A549 (cell line): ENCODE measurements around the gene SEL1L3. TPM values are rescaled to one million over a fixed set of nuclear protein-coding genes. Genes with fewer than 3 reads are reported as not detected.

Source experiments
- ATAC-seq, 2 experiments: fragments of 200-7000 bp in 1 of 2; fragments of >200 bp in 1 of 2; cut with Nextera tagmentation in 1 of 2; cut with Tn5 transposase in 1 of 2; 3 replicates each; pipeline versions ENCODE4 v1.8.0 to v1.9.1; 2018 to 2020; ENCODE audit warnings: mild to moderate bottlenecking in 1 of 2, moderate library complexity in 1 of 2
- CTCF ChIA-PET: fragments of 300-600 bp; sonication (Branson Sonifier 250); formaldehyde crosslinking; extraction: SDS; loops from one replicate; lab custom pipeline; 2021; ENCODE audit warnings: antibody characterized with exemption, inconsistent platforms; lab: Yijun Ruan, JAX
- POLR2A ChIA-PET: fragments of 350-600 bp; formaldehyde crosslinking; extraction: SDS; loops from one replicate; lab custom pipeline; 2021; ENCODE audit warnings: antibody characterized with exemption, inconsistent platforms; lab: Yijun Ruan, JAX
- DNase-seq, 2 experiments: peaks; one replicate each; pipeline versions ENCODE4 v3.0.0 to v3.0.0-alpha.2; 2011 to 2016; ENCODE audit warnings: low read depth in 1 of 2, low spot score in 1 of 2
- FAIRE-seq: peaks from 2 replicates; lab custom pipeline; 2011; peaks lifted over from hg19 to GRCh38; lab: Jason Lieb, UNC
- H3K27ac ChIP-seq, 2 experiments: fragments of >200 bp; sonication (Bioruptor Twin); formaldehyde crosslinking; 3 replicates each; pipeline ENCODE4 v1.5.1; 2016 to 2017
- H3K4me1 ChIP-seq: fragments of >200 bp; sonication (Bioruptor Twin); formaldehyde crosslinking; 3 replicates; pipeline ENCODE4 v1.6.1; 2016
- H3K4me2 ChIP-seq: fragments of >200 bp; sonication (Bioruptor Twin); formaldehyde crosslinking; 3 replicates; pipeline ENCODE4 v1.6.1; 2016
- H3K4me3 ChIP-seq: fragments of >200 bp; sonication (Bioruptor Twin); formaldehyde crosslinking; 3 replicates; pipeline ENCODE4 v1.5.1; 2016
- H3K9me3 ChIP-seq: fragments of >200 bp; sonication (Bioruptor Twin); formaldehyde crosslinking; 3 replicates; pipeline ENCODE4 v1.6.1; 2016
- CBX8 ChIP-seq: fragments of 200-600 bp; sonication (generic); IDR thresholded peaks from 2 replicates; pipeline ENCODE4 v1.6.1; 2016
- CHD2 ChIP-seq: fragments of 150-350 bp; IDR thresholded peaks from 2 replicates; pipeline ENCODE4 v1.6.1; 2014; ENCODE audit warnings: low read length; ENCODE audit not compliant: partially characterized antibody
- CTCF ChIP-seq: fragments of >200 bp; sonication (Bioruptor Twin); formaldehyde crosslinking; IDR thresholded peaks from 3 replicates; pipeline ENCODE4 v1.5.1; 2016
- EHMT2 ChIP-seq: fragments of 200-600 bp; sonication (generic); IDR thresholded peaks from 2 replicates; pipeline ENCODE4 v1.6.1; 2016; ENCODE audit warnings: antibody characterized with exemption, low read depth, mild to moderate bottlenecking, moderate library complexity
- EP300 ChIP-seq, 2 experiments: fragments of >200 bp; sonication (Bioruptor Twin); formaldehyde crosslinking; IDR thresholded peaks; 2 replicates in 1 of 2; 3 replicates in 1 of 2; pipeline ENCODE4 v1.6.1; 2016 to 2017
- HOXB5 ChIP-seq: fragments of 250-450 bp; sonication (Bioruptor Pico); IDR thresholded peaks from 2 replicates; pipeline ENCODE4 v1.5.0; 2020; ENCODE audit warnings: mild to moderate bottlenecking, moderate library complexity
- KDM5A ChIP-seq: fragments of 200-600 bp; sonication (generic); IDR thresholded peaks from 2 replicates; pipeline ENCODE4 v1.6.1; 2016; ENCODE audit warnings: antibody characterized with exemption, mild to moderate bottlenecking
- MAFK ChIP-seq: fragments of 450-650 bp; IDR thresholded peaks from 2 replicates; pipeline ENCODE4 v1.6.1; 2014; ENCODE audit not compliant: partially characterized antibody
- MYC ChIP-seq: IDR thresholded peaks from 2 replicates; pipeline ENCODE4 v1.6.1; 2012; ENCODE audit warnings: mild to moderate bottlenecking, inconsistent platforms, low read length, improper control_type of control experiment, borderline replicate concordance
- NPAS2 ChIP-seq: fragments of 250-450 bp; sonication (Bioruptor Pico); IDR thresholded peaks from 2 replicates; pipeline ENCODE4 v1.8.0; 2022; ENCODE audit warnings: mild to moderate bottlenecking, moderate library complexity, borderline replicate concordance
- NR3C1 ChIP-seq: fragments of >200 bp; sonication (Bioruptor Twin); formaldehyde crosslinking; IDR thresholded peaks from 3 replicates; pipeline ENCODE4 v1.6.1; 2017
- PHF8 ChIP-seq: fragments of 200-600 bp; sonication (generic); IDR thresholded peaks from 2 replicates; pipeline ENCODE4 v1.6.1; 2016; ENCODE audit warnings: low read depth, mild to moderate bottlenecking, antibody characterized with exemption, moderate library complexity, borderline replicate concordance
- POLR2A ChIP-seq: IDR thresholded peaks from 2 replicates; pipeline ENCODE4 v1.6.1; 2012; ENCODE audit warnings: mild to moderate bottlenecking, low read length
- RARB ChIP-seq: fragments of 250-450 bp; sonication (Bioruptor Pico); IDR thresholded peaks from 2 replicates; pipeline ENCODE4 v1.8.0; 2021; ENCODE audit warnings: mild to moderate bottlenecking, moderate library complexity
- REST ChIP-seq: fragments of 200-600 bp; sonication (generic); IDR thresholded peaks from 2 replicates; pipeline ENCODE4 v1.6.1; 2016; ENCODE audit warnings: antibody characterized with exemption, mild to moderate bottlenecking, moderate library complexity
- RNF2 ChIP-seq: fragments of 200-600 bp; sonication (generic); IDR thresholded peaks from 2 replicates; pipeline ENCODE4 v1.6.1; 2016; ENCODE audit warnings: low read depth, mild to moderate bottlenecking, antibody characterized with exemption, moderate library complexity, borderline replicate concordance
- SMC3 ChIP-seq: fragments of >200 bp; sonication (Bioruptor Twin); formaldehyde crosslinking; IDR thresholded peaks from 3 replicates; pipeline ENCODE4 v1.6.1; 2018; ENCODE audit warnings: inconsistent platforms
- SREBF2 ChIP-seq: fragments of 450-650 bp; IDR thresholded peaks from 2 replicates; pipeline ENCODE4 v1.6.1; 2014; ENCODE audit warnings: mild to moderate bottlenecking, moderate library complexity
- TP53 ChIP-seq: fragments of 250-450 bp; sonication (Bioruptor Pico); IDR thresholded peaks from 2 replicates; pipeline ENCODE4 v1.5.0; 2021; ENCODE audit warnings: mild to moderate bottlenecking, moderate library complexity
- USF2 ChIP-seq: fragments of 450-650 bp; IDR thresholded peaks from 2 replicates; pipeline ENCODE4 v1.6.1; 2014; ENCODE audit warnings: antibody characterized with exemption
- ZC3H11A ChIP-seq: fragments of 450-650 bp; IDR thresholded peaks from 2 replicates; pipeline ENCODE4 v1.6.1; 2014; ENCODE audit warnings: antibody characterized with exemption, mild to moderate bottlenecking
- ZNF302 ChIP-seq: fragments of 250-450 bp; sonication (Bioruptor Pico); IDR thresholded peaks from 2 replicates; pipeline ENCODE4 v1.9.0; 2021; ENCODE audit warnings: inconsistent platforms, mild to moderate bottlenecking, moderate library complexity
- WGBS: methylation state at CpG from one replicate; pipeline ENCODE4 v1.1.6; 2017; ENCODE audit errors: missing lambda C conversion rate; 5-methylcytosine and 5-hydroxymethylcytosine counted together
- polyA plus RNA-seq, 4 experiments: library from polyadenylated mRNA; depleted of rRNA in 3 of 4; stranded (reverse); fragments of >200 nt; fragmentation: RNase III in 1 of 4; extraction: RNeasy Plus Mini Kit Qiagen cat#74134 plus additional on column Dnase treatment in 1 of 4; gene quantifications; 2 replicates in 3 of 4; 3 replicates in 1 of 4; pipeline ENCODE4 v1.2.3, GENCODE V29; 2011 to 2017
- TF ChIP-seq, protein P1 (sequence below): fragments of 250-450 bp; sonication (Bioruptor Pico); IDR thresholded peaks from 2 replicates; pipeline ENCODE4 v1.5.0; 2021; ENCODE audit warnings: mild to moderate bottlenecking, moderate library complexity, borderline replicate concordance
- TF ChIP-seq, protein P2 (sequence below): fragments of 250-450 bp; sonication (Bioruptor Pico); IDR thresholded peaks from 2 replicates; pipeline ENCODE4 v1.5.0; 2020; ENCODE audit warnings: low read depth, mild to moderate bottlenecking, moderate library complexity

SEL1L3 gene
- polyA plus RNA-seq, 2 of the 4 experiments (the other 2 are of a cell fraction): 26.1 to 27.0 TPM

DNA sequence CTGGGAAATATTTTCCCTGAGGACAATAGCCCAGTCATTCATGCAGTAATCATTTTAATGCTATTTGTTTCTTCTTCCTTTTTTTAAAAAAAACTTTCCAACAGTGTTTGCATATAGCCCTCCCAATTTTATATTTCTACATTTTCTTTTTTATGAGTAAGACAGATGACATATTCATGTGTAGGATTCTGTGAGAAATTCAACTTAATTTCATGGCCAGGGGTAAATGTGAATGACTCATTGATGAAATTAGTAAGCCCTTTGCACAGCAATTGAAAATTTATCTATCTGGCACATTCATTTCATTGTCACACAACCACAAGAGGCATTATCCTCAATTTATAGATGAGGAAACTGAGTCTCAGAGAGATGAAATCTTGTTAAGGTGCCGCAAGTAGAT, 37.5 kb upstream of the SEL1L3 start:
- POLR2A ChIA-PET: no interaction called here

DNA sequence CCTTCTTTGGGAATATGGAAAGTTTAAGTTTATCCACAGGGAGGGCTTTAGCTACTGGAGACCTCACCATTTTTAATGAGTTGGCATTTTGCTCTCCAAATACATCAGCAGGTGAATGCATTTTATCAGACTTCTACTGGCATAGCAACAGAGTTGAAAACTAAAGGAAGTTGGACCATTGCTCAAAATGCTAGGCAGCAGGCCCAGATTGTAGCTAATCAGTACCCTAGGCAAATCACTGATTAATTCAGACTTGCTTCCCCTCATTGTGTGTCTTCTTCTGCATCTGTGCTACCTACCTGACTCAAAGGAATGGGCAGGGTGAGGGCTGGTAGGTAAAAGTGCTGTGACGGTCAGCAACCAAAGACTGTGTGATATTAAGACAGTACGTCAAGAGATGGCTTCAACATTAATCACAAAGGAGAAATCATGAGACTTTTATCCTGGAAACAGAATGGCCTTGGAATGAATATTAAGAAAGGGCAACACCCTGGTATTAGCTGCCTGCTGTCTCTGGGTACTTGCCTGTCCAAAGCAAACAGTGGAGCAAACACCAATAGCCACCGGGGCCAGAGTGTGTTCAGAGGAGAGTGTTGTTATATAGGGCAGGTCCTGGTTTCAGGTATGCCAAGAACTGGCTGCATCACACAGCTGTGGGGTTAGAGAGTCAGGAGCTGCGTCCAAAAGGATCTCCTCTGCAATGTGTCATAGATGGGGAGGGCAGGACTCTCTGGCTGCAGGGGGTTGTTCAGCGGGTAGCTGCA, 34.2 kb upstream of the SEL1L3 start:
- H3K27ac ChIP-seq: no peak overlapping the region
- CTCF ChIA-PET: interaction anchor here (1.6 to 2.0 kb wide), 2 partner anchors 13 to 15 kb away, joined by 4 to 5 read pairs; no protein-coding TSS in a partner anchor
- TF ChIP-seq MAFK (no peak), POLR2A (no peak), KDM5A (no peak), NPAS2 (CRISPR knock-in tag) (no peak), CBX8 (no peak), TP53 (no peak), ZC3H11A (no peak), HOXB5 (CRISPR knock-in tag) (no peak), REST (no peak), MYC (no peak), EP300 (IDR thresholded peaks at IDR 0.05) (no peak), PHF8 (no peak)
- TF ChIP-seq, protein P1, sequence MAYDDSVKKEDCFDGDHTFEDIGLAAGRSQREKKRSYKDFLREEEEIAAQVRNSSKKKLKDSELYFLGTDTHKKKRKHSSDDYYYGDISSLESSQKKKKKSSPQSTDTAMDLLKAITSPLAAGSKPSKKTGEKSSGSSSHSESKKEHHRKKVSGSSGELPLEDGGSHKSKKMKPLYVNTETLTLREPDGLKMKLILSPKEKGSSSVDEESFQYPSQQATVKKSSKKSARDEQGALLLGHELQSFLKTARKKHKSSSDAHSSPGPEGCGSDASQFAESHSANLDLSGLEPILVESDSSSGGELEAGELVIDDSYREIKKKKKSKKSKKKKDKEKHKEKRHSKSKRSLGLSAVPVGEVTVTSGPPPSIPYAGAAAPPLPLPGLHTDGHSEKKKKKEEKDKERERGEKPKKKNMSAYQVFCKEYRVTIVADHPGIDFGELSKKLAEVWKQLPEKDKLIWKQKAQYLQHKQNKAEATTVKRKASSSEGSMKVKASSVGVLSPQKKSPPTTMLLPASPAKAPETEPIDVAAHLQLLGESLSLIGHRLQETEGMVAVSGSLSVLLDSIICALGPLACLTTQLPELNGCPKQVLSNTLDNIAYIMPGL (CRISPR knock-in tag): no peak
- H3K4me1 ChIP-seq: no peaks in the 10 kb centered on the region
- ATAC-seq (no peak), FAIRE-seq (no peak), DNase-seq (no peak)
- WGBS: 58% methylated on average over 5 of the region's 5 CpGs
- H3K9me3 ChIP-seq: no peaks in the 10 kb centered on the region
- H3K4me3 ChIP-seq: no peak overlapping the region
- POLR2A ChIA-PET: no interaction called here
- H3K4me2 ChIP-seq: no peak overlapping the region

More for the DNA sequence above, 37.5 kb upstream of the SEL1L3 start:
- FAIRE-seq (no peak), DNase-seq (no peak), ATAC-seq (no peak)
- no peak for TF ChIP-seq USF2
- no peak for TF ChIP-seq NR3C1
- TF ChIP-seq, protein P2, sequence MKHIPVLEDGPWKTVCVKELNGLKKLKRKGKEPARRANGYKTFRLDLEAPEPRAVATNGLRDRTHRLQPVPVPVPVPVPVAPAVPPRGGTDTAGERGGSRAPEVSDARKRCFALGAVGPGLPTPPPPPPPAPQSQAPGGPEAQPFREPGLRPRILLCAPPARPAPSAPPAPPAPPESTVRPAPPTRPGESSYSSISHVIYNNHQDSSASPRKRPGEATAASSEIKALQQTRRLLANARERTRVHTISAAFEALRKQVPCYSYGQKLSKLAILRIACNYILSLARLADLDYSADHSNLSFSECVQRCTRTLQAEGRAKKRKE (CRISPR knock-in tag): no peak
- no peak for TF ChIP-seq CBX8
- TF ChIP-seq CHD2: no peak
- no peak for TF ChIP-seq RNF2
- TF ChIP-seq ZNF302 (CRISPR knock-in tag): no peak
- TF ChIP-seq MAFK: no peak
- TF ChIP-seq SREBF2: no peak
- TF ChIP-seq RARB (CRISPR knock-in tag): no peak
- TF ChIP-seq SMC3: no peak
- TF ChIP-seq CTCF: no peak
- no peak for TF ChIP-seq EHMT2
- Histone ChIP-seq H3K4me3 (no peak overlapping the region), H3K4me2 (no peak overlapping the region), H3K4me1 (no peaks in the 10 kb centered on the region), H3K27ac (no peak overlapping the region), H3K9me3 (no peaks in the 10 kb centered on the region)
- 88% methylated on average over 1 of the region's 1 CpG for WGBS
- CTCF ChIA-PET: interaction anchor here (0.6 kb wide), 1 partner anchor 50 kb away, joined by 3 read pairs; no protein-coding TSS in a partner anchor
